ENCODE data around the gene ANXA2R.

Gene ANXA2R

GRCh38 chr5:43008363-43009153 lies 31.6 kb downstream of the ANXA2R start:
- ChIA-PET CTCF (interaction anchor here (1.1 to 6.4 kb wide), 15 partner anchors 13 to 475 kb away, joined by 3 to 99 read pairs (median 5); partner anchors contain the start of genes ANXA2R, TMEM267 and ZNF131), POLR2A (interaction anchor here (0.9 to 2.1 kb wide), 4 partner anchors 11 to 304 kb away, joined by 3 to 12 read pairs (median 5); partner anchors contain the start of gene HMGCS1)
- peak; percentile 73 for DNase-seq (ENCODE audit: extremely low spot score)
- TF ChIP-seq CTCF (IDR thresholded peaks at IDR 0.05; ENCODE audit: control extremely low read depth, extremely low read depth, low read depth, missing control alignments): peak; percentile 32

DNA sequence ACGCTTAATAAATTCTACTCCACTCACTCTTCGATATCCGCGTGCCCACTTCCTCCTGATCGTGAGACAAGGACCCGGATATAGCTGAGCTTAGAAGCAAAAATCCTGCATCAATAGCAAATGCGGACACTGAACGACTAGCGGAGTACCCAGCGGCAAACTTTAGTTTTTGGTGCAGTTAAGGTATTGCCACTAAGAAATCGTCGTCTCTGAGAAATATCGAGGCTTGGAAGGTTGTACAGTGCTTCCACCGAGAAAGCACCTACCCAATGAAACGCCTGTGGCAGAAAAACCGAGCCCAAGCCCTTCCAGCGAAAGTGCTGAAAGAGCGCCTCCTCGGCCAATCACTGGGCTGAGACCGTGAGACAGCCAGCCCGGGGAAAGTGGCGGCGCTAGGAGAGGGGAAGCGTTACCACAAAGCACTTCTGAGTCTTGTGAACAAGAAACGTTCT lies 32.2 kb downstream of the ANXA2R start:
- ChIA-PET POLR2A (interaction anchor here (1.1 to 2.1 kb wide), 2 partner anchors 11 to 14 kb away, joined by 6 to 12 read pairs; no protein-coding TSS in a partner anchor), CTCF (interaction anchor here (0.6 to 6.4 kb wide), 13 partner anchors 12 to 113 kb away, joined by 3 to 99 read pairs (median 5); partner anchors contain the start of genes ANXA2R and ZNF131)
- peak; percentile 74 for DNase-seq (ENCODE audit: extremely low spot score)
- peak; percentile 34 for TF ChIP-seq CTCF (IDR thresholded peaks at IDR 0.05; ENCODE audit: control extremely low read depth, extremely low read depth, low read depth, missing control alignments)

DNA sequence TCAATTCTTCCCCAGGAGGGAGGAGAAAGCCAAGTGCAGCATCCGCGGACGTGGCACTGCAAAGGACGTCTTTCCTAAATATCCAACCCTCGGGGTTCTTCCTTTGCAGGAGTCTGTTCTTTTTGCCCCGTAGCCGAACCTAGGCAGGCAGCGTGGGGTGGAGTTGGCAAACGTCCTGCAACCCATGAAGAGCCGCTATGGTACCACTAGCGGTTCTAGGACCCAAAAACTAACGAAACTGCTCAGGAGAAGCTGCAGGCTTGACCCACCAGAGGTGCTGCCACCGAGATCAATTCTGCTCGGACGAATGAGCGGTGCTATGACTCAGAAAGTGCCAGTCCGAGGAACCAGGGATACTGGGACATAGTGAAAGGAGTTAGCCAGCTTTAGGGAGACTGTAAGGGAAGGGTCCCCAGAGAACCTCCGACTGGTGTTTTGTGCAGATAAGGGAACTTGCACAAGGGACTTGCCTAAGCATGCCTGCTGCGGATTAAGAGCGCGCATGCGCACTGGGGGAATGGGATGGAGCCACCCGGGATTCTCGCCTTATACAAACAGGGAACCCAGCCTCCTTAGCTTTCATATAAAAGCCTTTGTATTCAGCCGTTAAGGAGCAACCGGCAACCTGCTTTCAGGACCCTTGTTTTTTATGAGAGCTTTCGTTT lies 32.7 kb downstream of the ANXA2R start:
- no peak for TF ChIP-seq CTCF (IDR thresholded peaks at IDR 0.05; ENCODE audit: control extremely low read depth, extremely low read depth, low read depth, missing control alignments)
- ChIA-PET CTCF (interaction anchor here (0.6 to 6.4 kb wide), 12 partner anchors 12 to 113 kb away, joined by 3 to 99 read pairs (median 4); partner anchors contain the start of genes ANXA2R and ZNF131), POLR2A (interaction anchor here (1.1 kb wide), 1 partner anchor 13 kb away, joined by 6 read pairs; no protein-coding TSS in a partner anchor)
- peak; percentile 69 for DNase-seq (ENCODE audit: extremely low spot score)

GRCh38 chr5:43006424-43007202 lies 33.5 kb downstream of the ANXA2R start:
- POLR2A ChIA-PET: no interaction called here
- TF ChIP-seq CTCF (IDR thresholded peaks at IDR 0.05; ENCODE audit: control extremely low read depth, extremely low read depth, low read depth, missing control alignments): no peak
- CTCF ChIA-PET: interaction anchor here (1.0 to 6.4 kb wide), 6 partner anchors 11 to 94 kb away, joined by 3 to 99 read pairs (median 12); partner anchors contain the start of gene ANXA2R
- DNase-seq (ENCODE audit: extremely low spot score): no peak

- ChIA-PET CTCF (interaction anchor here (6.4 kb wide), 1 partner anchor 9 kb away, joined by 99 read pairs; no protein-coding TSS in a partner anchor), POLR2A (no interaction called here)
- DNase-seq (ENCODE audit: extremely low spot score): no peak
- no peak for TF ChIP-seq CTCF (IDR thresholded peaks at IDR 0.05; ENCODE audit: control extremely low read depth, extremely low read depth, low read depth, missing control alignments)
Measured at GRCh38 chr5:43005031-43005430, 35.1 kb downstream of the ANXA2R start.

All from GM10248 (cell line).